AG04450 (cell line): ENCODE results near the gene ERC1. TPM values are rescaled to one million over a fixed set of nuclear protein-coding genes. Genes with fewer than 3 reads are reported as not detected.

Experiments used
- CTCF ChIA-PET: fragments of 300-600, 350-600 bp; formaldehyde crosslinking; extraction: SDS; loops from one replicate; lab custom pipeline; 2022; ENCODE audit warnings: antibody characterized with exemption, inconsistent platforms; lab: Charles Lee
- POLR2A ChIA-PET: fragments of 350-600 bp; formaldehyde crosslinking; extraction: SDS; loops from one replicate; lab custom pipeline; 2021; ENCODE audit warnings: antibody characterized with exemption, inconsistent platforms; lab: Yijun Ruan, JAX
- DNase-seq: peaks from one replicate; pipeline ENCODE4 v3.0.0-alpha.2; 2011; ENCODE audit warnings: low read depth, low spot score
- H3K27ac ChIP-seq: one replicate; pipeline ENCODE4 v1.5.1; 2012; ENCODE audit warnings: low read depth, low read length, control low read depth
- H3K27me3 ChIP-seq: one replicate; pipeline ENCODE4 v1.6.0; 2012; ENCODE audit warnings: low read length; ENCODE audit not compliant: control insufficient read depth, insufficient read depth
- H3K4me3 ChIP-seq: 2 replicates; pipeline ENCODE4 v1.5.1; 2011; ENCODE audit warnings: mild to moderate bottlenecking, low read depth, low read length, control low read depth
- H3K9me3 ChIP-seq: 2 replicates; pipeline ENCODE4 v1.5.1; 2012; ENCODE audit warnings: low read length; ENCODE audit not compliant: control insufficient read depth, insufficient read depth
- CTCF ChIP-seq: IDR thresholded peaks from 2 replicates; pipeline ENCODE4 v1.5.1; 2011; ENCODE audit warnings: low read depth, low read length, control low read depth, inconsistent platforms
- polyA plus RNA-seq: library from polyadenylated mRNA; depleted of rRNA; stranded (reverse); fragments of >200 nt; gene quantifications from 2 replicates; pipeline ENCODE4 v1.2.3, GENCODE V29; 2011; rRNA removed

ERC1 gene
- polyA plus RNA-seq, 1 experiment, result 28.6 TPM

- ChIA-PET POLR2A (interaction anchor here (0.5 kb wide), 1 partner anchor 378 kb away, joined by 3 read pairs; no protein-coding TSS in a partner anchor), CTCF (interaction anchor here (2.2 kb wide), 1 partner anchor 423 kb away, joined by 11 read pairs; no protein-coding TSS in a partner anchor)
- Histone ChIP-seq H3K9me3 (no peaks in the 10 kb centered on the region), H3K27me3 (no peaks in the 10 kb centered on the region), H3K27ac (no peak overlapping the region), H3K4me3 (no peak overlapping the region)
- no peak for TF ChIP-seq CTCF
- no peak for DNase-seq
Observed at GRCh38 chr12:1540690-1541089, 549.7 kb downstream of the ERC1 start.

- CTCF ChIA-PET, result interaction anchor here (0.7 to 2.2 kb wide), 2 partner anchors 407 to 425 kb away, joined by 3 to 11 read pairs; no protein-coding TSS in a partner anchor
- Histone ChIP-seq H3K27me3 (no peaks in the 10 kb centered on the region), H3K4me3 (no peak overlapping the region), H3K27ac (no peak overlapping the region), H3K9me3 (no peaks in the 10 kb centered on the region)
- TF ChIP-seq CTCF, result no peak
- no peak for DNase-seq
- POLR2A ChIA-PET, result no interaction called here
Observed at GRCh38 chr12:1542599-1542998, 551.6 kb downstream of the ERC1 start.

GRCh38 chr12:1544996-1545700 lies 554.1 kb downstream of the ERC1 start:
- Histone ChIP-seq H3K27ac (no peak overlapping the region), H3K4me3 (no peak overlapping the region), H3K9me3 (peaks cover 4% of the 10 kb centered on the region), H3K27me3 (no peaks in the 10 kb centered on the region)
- ChIA-PET CTCF (interaction anchor here (1.0 to 2.2 kb wide), 2 partner anchors 14 to 427 kb away, joined by 5 to 16 read pairs; no protein-coding TSS in a partner anchor), POLR2A (interaction anchor here (0.6 kb wide), 1 partner anchor 123 kb away, joined by 4 read pairs; no protein-coding TSS in a partner anchor)
- no peak for DNase-seq
- peak; percentile 34 for TF ChIP-seq CTCF

Other genes starting within 250 kb of the ERC1 start
- 38.0 and 52.4 TPM in 2 replicates for gene WNK1, start 238.6 kb upstream of the ERC1 start, polyA plus RNA-seq
- 13.8 and 18.8 TPM in 2 replicates for gene RAD52, start 41.5 kb upstream of the ERC1 start, polyA plus RNA-seq